ENCODE data around the gene DENND2A. TPM values are rescaled to one million over a fixed set of nuclear protein-coding genes. Genes with fewer than 3 reads are reported as not detected.

Gene DENND2A
- total and polyA plus RNA-seq, 2 of the 4 experiments (the other 2 are of a cell fraction) = 7.5 to 10.3 TPM

GRCh38 chr7:140593672-140593982 lies 47.0 kb downstream of the DENND2A start:
- no peak overlapping the region for H2AK5ac ChIP-seq (ENCODE audit: low read depth, low read length)
- H2BK15ac ChIP-seq (ENCODE audit: low read depth, low read length) = no peak overlapping the region; the same call in 2 of the 3 replicates
- ATAC-seq (ENCODE audit: low read depth) = no peak
- H3K23ac ChIP-seq (ENCODE audit: low read depth, low read length) = no peak overlapping the region
- ChIA-PET CTCF (interaction anchor here (0.6 kb wide), 1 partner anchor 414 kb away, joined by 8 read pairs; no protein-coding TSS in a partner anchor), POLR2A (ENCODE audit: unreplicated experiment) (interaction anchor here (0.6 to 0.9 kb wide), 2 partner anchors 11 to 46 kb away, joined by 3 read pairs; no protein-coding TSS in a partner anchor)
- H4K5ac ChIP-seq (ENCODE audit: low read depth, low read length) = no peak overlapping the region
- WGBS, 2 experiments (ENCODE audit: extremely low coverage in 2 of 2, insufficient read length in 1 of 2) = 94% methylated on average over 2 of the region's 4 CpGs; no CpG with 5 or more reads in 1 of the 2 experiments
- in situ Hi-C loops (cut with MboI; ENCODE audit: low sequenced_read_pairs) (no loop called here), dilution Hi-C loops (cut with HindIII; ENCODE audit: low sequenced_read_pairs, unreplicated experiment) (no loop called here), intact Hi-C loops (cut with micrococcal nuclease) (no loop called here)
- no peaks in the 10 kb centered on the region for H3K27me3 ChIP-seq (ENCODE audit: control insufficient read depth, insufficient read depth, low read length)
- TF ChIP-seq FOS (IDR thresholded peaks at IDR 0.05; ENCODE audit: low read depth, low read length) (no peak), CEBPB (IDR thresholded peaks at IDR 0.05; ENCODE audit: low read depth, low read length) (no peak), MXI1 (IDR thresholded peaks at IDR 0.05; ENCODE audit: borderline replicate concordance, low read depth, low read length) (no peak), USF2 (IDR thresholded peaks at IDR 0.05; ENCODE audit: low read depth, low read length) (no peak), RCOR1 (IDR thresholded peaks at IDR 0.05; ENCODE audit: insufficient replicate concordance, low read length) (no peak), NFE2L2 (IDR thresholded peaks at IDR 0.05; ENCODE audit: low read depth, low read length) (no peak), RAD21 (IDR thresholded peaks at IDR 0.05; ENCODE audit: low read length) (no peak), BHLHE40 (IDR thresholded peaks at IDR 0.05; ENCODE audit: low read depth, low read length) (no peak), MAFK (IDR thresholded peaks at IDR 0.05; ENCODE audit: low read depth, low read length) (no peak), CHD1 (IDR thresholded peaks at IDR 0.05; ENCODE audit: low read depth, low read length) (no peak), SMC3 (IDR thresholded peaks at IDR 0.05; ENCODE audit: low read depth, low read length) (no peak), ELK1 (IDR thresholded peaks at IDR 0.05; ENCODE audit: borderline replicate concordance, low read depth, low read length) (no peak)
- no peak overlapping the region for H2BK120ac ChIP-seq (ENCODE audit: low read depth, low read length)
- H4K8ac ChIP-seq (ENCODE audit: low read depth in 2 of 2, low read length in 2 of 2) = no peak overlapping the region
- no TSS peak for BruUV-seq (replicated peaks)
- peaks cover 10% of the 10 kb centered on the region for H3K36me3 ChIP-seq (ENCODE audit: control insufficient read depth, insufficient read depth, low read length)
- peaks cover 15% of the 10 kb centered on the region for H3K9me1 ChIP-seq (ENCODE audit: insufficient read depth, low read length)
- H3K27ac ChIP-seq (ENCODE audit: insufficient read depth, low read length) = no peak overlapping the region
- no peak overlapping the region for H3K9ac ChIP-seq (ENCODE audit: low read depth, low read length)
- H4K91ac ChIP-seq (ENCODE audit: insufficient read depth, low read depth, low read length) = no peak overlapping the region
- no peak overlapping the region for H3K14ac ChIP-seq (replicated peaks; ENCODE audit: low read depth, low read length)
- H2AK9ac ChIP-seq (replicated peaks; ENCODE audit: low read depth, low read length, poor library complexity) = no peak overlapping the region
- H2BK5ac ChIP-seq (ENCODE audit: low read depth, low read length, poor library complexity, severe bottlenecking) = no peak overlapping the region
- H4K20me1 ChIP-seq (ENCODE audit: insufficient read depth, low read length) = no peaks in the 10 kb centered on the region
- no peak for DNase-seq
- no peak overlapping the region for H2BK20ac ChIP-seq (ENCODE audit: low read depth, low read length)
- H3K56ac ChIP-seq (ENCODE audit: extremely low read depth, insufficient read depth, low read length) = no peak overlapping the region
- no peak overlapping the region for H3K4ac ChIP-seq (ENCODE audit: low read depth, low read length)
- no peak overlapping the region for H3K4me2 ChIP-seq (ENCODE audit: low read depth, low read length)
- no peak overlapping the region for H3K4me3 ChIP-seq (ENCODE audit: insufficient read depth, low read depth, low read length)
- no peak overlapping the region for H3K18ac ChIP-seq (ENCODE audit: low read depth, low read length)
- peaks cover 9% of the 10 kb centered on the region; the same call in 1 of the 2 replicates for H3K4me1 ChIP-seq (ENCODE audit: control insufficient read depth, insufficient read depth, low read length)
- no peaks in the 10 kb centered on the region for H3K9me3 ChIP-seq (ENCODE audit: control insufficient read depth, insufficient read depth, low read length)
- no peak overlapping the region for H2AFZ ChIP-seq (replicated peaks; ENCODE audit: low read length, poor library complexity)
- peaks cover 6 to 51% of the 10 kb centered on the region in 2 experiments for H3K79me1 ChIP-seq (ENCODE audit: low read depth in 1 of 2, low read length in 2 of 2)

Data from IMR-90 (cell line).